SU-DHL-6 (cell line): ENCODE results near the gene LRRFIP1.

Experiments used
- CTCF ChIP-seq: fragments of 200-600 bp; sonication (generic); IDR thresholded peaks from one replicate; pipeline ENCODE4 v1.5.1; 2017; ENCODE audit warnings: antibody characterized with exemption, mild to moderate bottlenecking, low read length, moderate library complexity; ENCODE audit not compliant: insufficient read depth, poor library complexity, severe bottlenecking
- EZH2phosphoT487 ChIP-seq: fragments of 200-600 bp; sonication (generic), shearing (Covaris generic); conservative IDR thresholded peaks from 2 replicates; pipeline ENCODE4 v1.6.1; 2018; ENCODE audit warnings: mild to moderate bottlenecking, antibody characterized with exemption, low read length, moderate library complexity, mixed read lengths

GRCh38 chr2:237626813-237627440 lies 460 bp upstream of the LRRFIP1 start:
- TF ChIP-seq CTCF: no peak
- TF ChIP-seq EZH2phosphoT487: no peak
